Fibroblast of villous mesenchyme (primary cell): ENCODE measurements around the gene LDLRAP1. TPM values are rescaled to one million over a fixed set of nuclear protein-coding genes. Genes with fewer than 3 reads are reported as not detected.

ENCODE experiments used
- DNase-seq: peaks from one replicate; pipeline ENCODE4 v3.0.0-alpha.2; 2010; ENCODE audit warnings: low read depth
- H3K4me3 ChIP-seq: 2 replicates; pipeline ENCODE4 v1.5.1; 2011; ENCODE audit warnings: low read depth, mild to moderate bottlenecking, low read length
- total RNA-seq: library from RNA; depleted of rRNA; stranded (reverse); fragments of >200 nt; gene quantifications from 2 replicates; pipeline ENCODE4 v1.2.3, GENCODE V29; 2012
- TF ChIP-seq, protein P1 (sequence below): IDR thresholded peaks from 2 replicates; pipeline ENCODE4 v1.5.1; 2012; ENCODE audit warnings: low read depth, mild to moderate bottlenecking, low read length; ENCODE audit not compliant: insufficient read depth

The LDLRAP1 gene
- total RNA-seq, 1 donor = 24.6 TPM

DNA sequence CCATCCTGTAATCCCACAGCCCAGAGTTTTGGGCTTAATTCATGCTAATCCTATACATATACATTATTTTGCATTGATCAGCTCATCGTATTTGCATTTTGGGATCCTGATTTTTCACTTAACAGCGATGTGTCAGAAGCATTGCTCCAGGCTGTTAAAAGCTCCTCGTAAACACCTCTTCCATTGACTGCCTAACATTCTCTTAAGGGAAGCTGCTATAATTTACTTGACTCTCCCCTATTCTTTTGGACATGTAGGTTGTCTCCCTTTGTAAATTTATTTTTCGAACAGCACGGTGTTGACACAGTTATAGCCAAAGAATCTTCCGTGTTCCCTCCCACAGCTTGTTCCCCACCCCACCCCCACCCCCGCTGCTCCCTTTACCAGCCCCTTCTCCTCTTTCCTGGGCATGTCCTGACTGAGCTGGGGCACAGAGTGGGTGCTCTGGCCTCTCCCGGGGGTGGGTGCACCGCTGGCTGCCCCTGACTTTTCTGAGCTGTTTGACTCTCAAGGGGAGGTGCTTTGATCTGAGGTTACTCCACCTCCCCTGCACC is 22.8 kb downstream of the LDLRAP1 start:
- H3K4me3 ChIP-seq = no peak overlapping the region
- TF ChIP-seq, protein P1, sequence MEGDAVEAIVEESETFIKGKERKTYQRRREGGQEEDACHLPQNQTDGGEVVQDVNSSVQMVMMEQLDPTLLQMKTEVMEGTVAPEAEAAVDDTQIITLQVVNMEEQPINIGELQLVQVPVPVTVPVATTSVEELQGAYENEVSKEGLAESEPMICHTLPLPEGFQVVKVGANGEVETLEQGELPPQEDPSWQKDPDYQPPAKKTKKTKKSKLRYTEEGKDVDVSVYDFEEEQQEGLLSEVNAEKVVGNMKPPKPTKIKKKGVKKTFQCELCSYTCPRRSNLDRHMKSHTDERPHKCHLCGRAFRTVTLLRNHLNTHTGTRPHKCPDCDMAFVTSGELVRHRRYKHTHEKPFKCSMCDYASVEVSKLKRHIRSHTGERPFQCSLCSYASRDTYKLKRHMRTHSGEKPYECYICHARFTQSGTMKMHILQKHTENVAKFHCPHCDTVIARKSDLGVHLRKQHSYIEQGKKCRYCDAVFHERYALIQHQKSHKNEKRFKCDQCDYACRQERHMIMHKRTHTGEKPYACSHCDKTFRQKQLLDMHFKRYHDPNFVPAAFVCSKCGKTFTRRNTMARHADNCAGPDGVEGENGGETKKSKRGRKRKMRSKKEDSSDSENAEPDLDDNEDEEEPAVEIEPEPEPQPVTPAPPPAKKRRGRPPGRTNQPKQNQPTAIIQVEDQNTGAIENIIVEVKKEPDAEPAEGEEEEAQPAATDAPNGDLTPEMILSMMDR = no peak
- DNase-seq = no peak

DNA sequence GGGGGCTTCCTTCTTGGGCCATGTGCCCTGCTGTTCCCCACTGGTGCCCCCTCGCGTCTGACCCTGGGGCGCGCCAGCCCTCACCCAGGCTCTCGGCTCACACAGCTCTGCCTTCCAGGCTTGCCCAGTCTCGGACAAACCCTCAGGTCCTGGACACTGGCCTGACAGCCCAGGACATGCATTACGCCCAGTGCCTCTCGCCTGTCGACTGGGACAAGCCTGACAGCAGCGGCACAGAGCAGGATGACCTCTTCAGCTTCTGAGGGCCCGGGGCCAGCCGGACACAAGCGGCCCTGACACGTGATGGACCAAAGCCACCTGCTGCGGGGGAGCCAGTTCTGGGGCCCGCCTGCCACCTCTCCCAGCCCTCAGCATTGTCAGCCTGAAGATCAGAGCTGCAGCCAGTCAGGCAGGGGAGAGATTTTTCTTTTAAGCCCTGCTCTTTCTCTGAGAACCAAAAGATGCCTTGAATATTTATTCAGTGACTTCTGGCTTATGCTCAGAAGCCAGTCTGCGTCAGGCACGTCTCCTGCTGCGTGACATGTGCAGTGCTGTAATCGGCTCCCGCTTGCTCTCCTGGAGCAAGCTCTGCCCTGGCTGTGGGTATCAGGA is 23.4 kb downstream of the LDLRAP1 start:
- H3K4me3 ChIP-seq = no peak overlapping the region
- TF ChIP-seq, protein P1 = peak; percentile 29
- peak; percentile 82 for DNase-seq

DNA sequence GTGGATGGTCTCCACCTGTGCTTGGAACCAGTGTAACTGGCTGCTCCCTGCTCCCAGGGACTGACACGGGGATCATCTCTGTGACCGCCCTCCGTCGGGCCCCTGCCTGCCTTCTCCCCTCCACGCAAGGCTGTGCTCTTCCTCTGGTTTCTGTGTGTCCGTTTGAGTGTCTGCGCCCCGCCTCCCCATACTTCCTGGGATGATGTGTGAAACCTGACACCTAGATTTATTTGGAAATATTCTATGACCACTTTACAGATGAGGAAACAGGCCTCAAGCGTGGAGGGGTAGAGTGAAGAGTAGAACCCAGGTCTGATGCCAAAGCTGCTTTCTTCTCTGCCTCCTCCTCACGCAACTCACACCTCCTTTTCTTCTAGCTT is 24.3 kb downstream of the LDLRAP1 start:
- TF ChIP-seq, protein P1 = no peak
- no peak for DNase-seq
- H3K4me3 ChIP-seq = no peak overlapping the region

DNA sequence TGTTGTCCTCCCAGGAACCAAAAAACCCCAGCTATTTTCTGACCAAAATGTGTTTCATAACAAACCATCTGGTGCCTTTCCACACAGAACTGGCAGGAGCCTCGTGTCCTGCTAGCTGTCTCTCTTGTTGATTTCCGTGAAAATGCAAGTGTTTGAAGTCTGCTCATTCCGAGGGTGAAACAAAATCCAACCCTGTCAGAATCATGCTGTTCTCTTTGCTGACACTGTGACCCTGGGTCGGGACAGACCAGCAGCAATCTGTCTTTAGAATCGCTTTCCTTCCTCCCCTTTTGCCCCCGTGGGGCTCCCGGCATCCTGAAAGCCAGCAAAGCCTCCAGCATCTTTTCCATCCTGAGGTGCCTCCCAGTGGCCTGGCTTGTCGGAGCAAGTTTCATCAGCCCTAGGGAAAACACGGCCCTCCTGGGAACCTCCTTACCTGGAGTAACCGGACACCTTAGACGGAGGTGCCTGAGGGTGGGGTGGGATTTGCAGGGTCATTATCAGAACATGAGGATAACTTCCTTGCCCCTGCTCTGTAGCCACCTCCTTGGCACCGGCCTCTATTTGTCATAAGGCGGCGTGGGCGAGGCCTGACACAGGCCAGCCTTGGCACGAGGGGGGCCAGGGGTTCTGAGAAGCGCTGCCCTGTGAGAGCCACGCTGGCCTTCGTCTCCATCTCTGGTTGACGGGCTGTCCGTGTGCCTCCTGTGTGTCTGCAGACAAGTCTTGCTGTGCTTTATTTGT is 24.9 kb downstream of the LDLRAP1 start:
- H3K4me3 ChIP-seq = no peak overlapping the region

DNA sequence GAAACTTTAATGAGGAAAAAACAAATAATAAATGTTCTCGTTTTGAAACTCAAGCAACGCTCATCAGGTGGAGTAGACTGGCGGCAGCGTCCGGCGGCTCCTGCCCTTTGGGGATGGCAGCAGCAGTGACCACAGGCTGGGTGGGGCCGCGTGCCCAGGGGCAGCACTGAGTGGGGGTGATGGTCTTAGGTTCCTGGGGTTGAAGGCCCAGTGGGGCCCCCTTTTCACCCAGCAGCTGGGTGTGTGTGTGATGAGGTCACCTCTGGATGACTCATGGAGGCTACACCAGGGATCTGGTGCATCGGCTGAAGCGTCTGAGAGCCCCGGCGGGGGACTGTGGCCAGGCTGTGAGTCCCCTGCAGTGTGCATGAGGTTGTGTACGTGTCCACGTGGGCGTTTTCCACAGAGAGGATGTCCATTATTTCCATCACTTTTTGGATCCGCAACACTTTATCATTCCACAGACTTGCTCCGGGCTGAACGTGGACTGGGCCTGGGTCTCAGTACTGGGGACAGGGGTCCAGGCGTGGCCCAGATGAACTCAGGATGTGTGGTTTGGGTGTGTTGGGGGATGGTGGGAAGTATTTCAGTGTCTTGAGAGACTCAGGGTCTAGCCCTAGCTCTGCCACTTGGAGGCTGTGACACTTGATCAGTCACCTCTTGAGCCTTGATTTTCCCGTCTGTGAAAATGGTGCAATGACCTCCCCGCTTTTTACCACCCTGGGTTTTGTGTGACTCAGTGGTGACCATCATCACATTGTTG is 25.6 kb downstream of the LDLRAP1 start:
- no peak overlapping the region for H3K4me3 ChIP-seq
- peak; percentile 88 for DNase-seq
- TF ChIP-seq, protein P1 = no peak

More for the DNA sequence above, 24.9 kb downstream of the LDLRAP1 start:
- peak; percentile 85 for DNase-seq
- TF ChIP-seq, protein P1 = peak; percentile 8

DNA sequence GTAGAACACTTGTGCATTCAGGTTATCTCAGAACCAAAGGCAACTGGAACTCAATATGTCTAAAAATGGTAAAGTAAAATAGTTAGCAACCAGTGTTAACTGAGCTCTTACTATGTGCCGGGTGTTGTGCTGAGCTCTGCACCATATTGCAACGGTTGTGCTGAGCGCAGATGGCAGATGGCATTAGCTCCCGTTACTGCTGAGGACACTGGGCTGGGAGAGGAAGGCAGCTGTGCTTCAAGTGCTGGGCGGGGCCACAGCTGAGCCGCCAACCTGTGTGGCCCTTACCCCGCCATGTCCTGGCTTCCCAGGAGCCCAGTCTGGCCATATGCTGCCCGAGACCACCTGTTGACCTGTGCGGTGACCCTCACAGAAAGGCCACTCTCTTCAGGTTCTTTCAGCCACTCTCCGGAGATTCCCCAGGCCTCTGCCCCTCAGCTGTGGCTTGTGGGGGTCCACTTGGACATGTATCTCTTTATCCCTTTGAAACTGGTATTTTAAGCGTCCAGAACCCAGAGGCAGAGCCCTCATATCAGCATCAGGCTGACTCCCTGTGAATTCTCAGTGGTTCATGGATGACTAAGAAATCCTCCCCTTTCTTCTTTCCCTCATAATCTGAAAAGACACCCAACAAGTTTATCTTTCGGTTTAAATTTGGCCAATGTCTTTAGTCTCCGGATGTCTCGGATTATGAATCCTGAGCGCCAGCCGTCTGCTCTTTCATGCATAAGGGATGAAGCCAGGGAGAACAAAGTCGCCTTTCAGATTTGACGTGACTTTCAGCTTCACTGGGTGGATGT is 26.4 kb downstream of the LDLRAP1 start:
- TF ChIP-seq, protein P1 = no peak
- no peak overlapping the region for H3K4me3 ChIP-seq
- DNase-seq = peak; percentile 78
